T-cell (primary cell): Measurements from ENCODE around the gene MME. TPM values are rescaled to one million over a fixed set of nuclear protein-coding genes. Genes with fewer than 3 reads are reported as not detected.

Source experiments
- ATAC-seq, 4 experiments: fragments of 200-7000 bp in 3 of 4; fragments of 150-1000 bp in 1 of 4; cut with Tn5 transposase; replicated peaks in 1 of 4; 1 replicate in 3 of 4; 2 replicates in 1 of 4; pipeline ENCODE4 v1.10.0; 2021; ENCODE audit warnings: moderate library complexity in 3 of 4, mild to moderate bottlenecking in 2 of 4, moderate number of reproducible peaks in 1 of 4
- CTCF ChIA-PET, 2 donors: fragments of 300-600 bp; sonication (Branson Sonifier 250); formaldehyde crosslinking; loops; one replicate each; lab custom pipeline; 2022; ENCODE audit warnings: antibody characterized with exemption in 2 of 2; lab: Charles Lee
- POLR2A ChIA-PET, 2 donors: fragments of 300-600 bp; sonication (Branson Sonifier 250); formaldehyde crosslinking; loops; one replicate each; lab custom pipeline; 2022; ENCODE audit warnings: antibody characterized with exemption in 2 of 2; lab: Charles Lee
- DNase-seq, 35 experiments: peaks; one replicate each; pipeline versions ENCODE4 v3.0.0 to v3.0.0-alpha.2; 2013 to 2023
- H3K27ac ChIP-seq: one replicate; pipeline ENCODE4 v1.5.1; 2013; ENCODE audit warnings: low read length
- H3K27me3 ChIP-seq, 2 experiments: replicated peaks in 1 of 2; 1 replicate in 1 of 2; 2 replicates in 1 of 2; pipeline versions ENCODE4 v1.6.1 to v1.7.0; 2013; ENCODE audit warnings: low read length in 1 of 2, mixed read lengths in 1 of 2; ENCODE audit not compliant: control insufficient read depth in 2 of 2, insufficient read depth in 2 of 2; ENCODE audit errors: extremely low read depth in 1 of 2
- H3K36me3 ChIP-seq, 2 donors: 1 replicate in 1 of 2; 2 replicates in 1 of 2; pipeline versions ENCODE4 v1.6.1 to v1.7.0; 2013; ENCODE audit warnings: low read length in 1 of 2; ENCODE audit not compliant: control insufficient read depth in 2 of 2, insufficient read depth in 1 of 2; ENCODE audit errors: extremely low read depth in 1 of 2
- H3K4me1 ChIP-seq, 2 experiments: 1 replicate in 1 of 2; 2 replicates in 1 of 2; pipeline versions ENCODE4 v1.6.1 to v1.7.0; 2013; ENCODE audit warnings: low read length in 2 of 2, mixed read lengths in 1 of 2; ENCODE audit not compliant: insufficient read depth in 2 of 2, control insufficient read depth in 1 of 2; ENCODE audit errors: extremely low read depth in 1 of 2
- H3K4me3 ChIP-seq, 2 donors: 1 replicate in 1 of 2; 2 replicates in 1 of 2; pipeline versions ENCODE4 v1.5.1 to v1.7.0; 2013; ENCODE audit warnings: mild to moderate bottlenecking in 2 of 2, low read length in 1 of 2, moderate library complexity in 1 of 2; ENCODE audit not compliant: control insufficient read depth in 1 of 2; ENCODE audit errors: extremely low read depth in 1 of 2
- H3K9me3 ChIP-seq: 2 replicates; pipeline ENCODE4 v1.7.0; 2013
- H3K27ac Mint-ChIP-seq, 2 donors: one replicate each; pipeline ENCODE4 v1.8.0; 2020 to 2021; ENCODE audit warnings: mild to moderate bottlenecking in 2 of 2, mixed read lengths in 2 of 2
- H3K27me3 Mint-ChIP-seq, 2 donors: one replicate each; pipeline ENCODE4 v1.8.0; 2021 to 2022; ENCODE audit warnings: mixed read lengths in 2 of 2
- H3K36me3 Mint-ChIP-seq: one replicate; pipeline ENCODE4 v1.8.0; 2021; ENCODE audit warnings: mixed read lengths
- H3K4me1 Mint-ChIP-seq, 3 donors: one replicate each; pipeline ENCODE4 v1.8.0; 2020 to 2022; ENCODE audit warnings: mixed read lengths in 3 of 3, mild to moderate bottlenecking in 1 of 3
- H3K4me3 Mint-ChIP-seq, 3 donors: one replicate each; pipeline ENCODE4 v1.8.0; 2020 to 2022; ENCODE audit warnings: mild to moderate bottlenecking in 3 of 3, mixed read lengths in 3 of 3, moderate library complexity in 3 of 3
- H3K9me3 Mint-ChIP-seq, 3 donors: one replicate each; pipeline ENCODE4 v1.8.0; 2020 to 2022; ENCODE audit warnings: mixed read lengths in 3 of 3
- WGBS: methylation state at CpG from one replicate; pipeline ENCODE4 v1.1.5; 2013; ENCODE audit warnings: missing lambda C conversion rate; ENCODE audit not compliant: insufficient coverage; 5-methylcytosine and 5-hydroxymethylcytosine counted together
- total RNA-seq, 35 experiments: library from RNA in 6 of 35; stranded (reverse) in 6 of 35; fragments of 120-200 nt in 1 of 35; gene quantifications; one replicate each; pipeline versions ENCODE4 v1.2.1 to v1.2.4 and lab custom pipeline; 2013 to 2026

Gene MME
- total RNA-seq, 5 donors from 2014 or later (not counting 1 experiment from before 2014, with no cell fraction given): 0.35 to 2.2 (median 0.93) TPM

GRCh38 chr3:155078711-155079467, 1.2 kb upstream of the MME start:
- no peaks in the 10 kb centered on the region for H3K36me3 ChIP-seq
- Mint-ChIP-seq H3K27me3 (peaks cover 34 to 43% of the 10 kb centered on the region in 2 donors), H3K36me3 (no peaks in the 10 kb centered on the region), H3K4me3 (peak overlapping the region; percentile 34 to 59 (median 57)), H3K9me3 (peaks cover 0 to 13% (median 7%) of the 10 kb centered on the region in 3 donors), H3K4me1 (peaks cover 14 to 24% (median 15%) of the 10 kb centered on the region in 3 donors), H3K27ac (no peak overlapping the region)
- POLR2A ChIA-PET: no interaction called here
- no peaks in the 10 kb centered on the region for H3K9me3 ChIP-seq
- H3K27me3 ChIP-seq: peaks cover 0 to 17% of the 10 kb centered on the region in 2 experiments
- ATAC-seq (no peak), DNase-seq (no peak)
- no peak overlapping the region for H3K27ac ChIP-seq
- WGBS: 9% methylated on average over 11 of the region's 18 CpGs
- CTCF ChIA-PET: no interaction called here
- H3K4me3 ChIP-seq: peak overlapping the region in 1 of 2 donors; percentile 35
- peaks cover 3 to 5% of the 10 kb centered on the region in 2 experiments for H3K4me1 ChIP-seq

GRCh38 chr3:155079468-155079745, 712 bp upstream of the MME start:
- CTCF ChIA-PET: no interaction called here
- H3K27ac ChIP-seq: no peak overlapping the region
- Mint-ChIP-seq H3K27ac (no peak overlapping the region), H3K27me3 (peaks cover 34 to 43% of the 10 kb centered on the region in 2 donors), H3K36me3 (no peaks in the 10 kb centered on the region), H3K9me3 (peaks cover 0 to 13% (median 7%) of the 10 kb centered on the region in 3 donors), H3K4me3 (peak overlapping the region in 2 of 3 donors; percentile 34 to 57), H3K4me1 (peaks cover 14 to 24% (median 15%) of the 10 kb centered on the region in 3 donors)
- peaks cover 0 to 17% of the 10 kb centered on the region in 2 experiments for H3K27me3 ChIP-seq
- DNase-seq: no peak
- ATAC-seq: no peak
- peak overlapping the region in 1 of 2 donors; percentile 69 for H3K4me3 ChIP-seq
- WGBS: 9% methylated on average over 10 of the region's 21 CpGs
- H3K4me1 ChIP-seq: peaks cover 3 to 5% of the 10 kb centered on the region in 2 experiments
- POLR2A ChIA-PET: no interaction called here
- no peaks in the 10 kb centered on the region for H3K36me3 ChIP-seq
- no peaks in the 10 kb centered on the region for H3K9me3 ChIP-seq

- Histone ChIP-seq H3K27me3 (peaks cover 0 to 17% of the 10 kb centered on the region in 2 experiments), H3K4me3 (no peak overlapping the region), H3K4me1 (peaks cover 3 to 5% of the 10 kb centered on the region in 2 experiments), H3K9me3 (no peaks in the 10 kb centered on the region), H3K27ac (no peak overlapping the region), H3K36me3 (no peaks in the 10 kb centered on the region)
- WGBS: 62% methylated on average over 4 of the region's 8 CpGs
- POLR2A ChIA-PET: no interaction called here
- H3K4me1 Mint-ChIP-seq: peaks cover 14 to 24% (median 15%) of the 10 kb centered on the region in 3 donors
- DNase-seq: no peak
- no peak overlapping the region for H3K27ac Mint-ChIP-seq
- peaks cover 34 to 43% of the 10 kb centered on the region in 2 donors for H3K27me3 Mint-ChIP-seq
- peak overlapping the region in 2 of 3 donors; percentile 43 to 56 for H3K4me3 Mint-ChIP-seq
- CTCF ChIA-PET: no interaction called here
- no peaks in the 10 kb centered on the region for H3K36me3 Mint-ChIP-seq
- no peak for ATAC-seq
- peaks cover 0 to 8% (median 4%) of the 10 kb centered on the region in 3 donors for H3K9me3 Mint-ChIP-seq
These were observed 573 bp downstream of the MME start for GRCh38 chr3:155080692-155081091.

DNA sequence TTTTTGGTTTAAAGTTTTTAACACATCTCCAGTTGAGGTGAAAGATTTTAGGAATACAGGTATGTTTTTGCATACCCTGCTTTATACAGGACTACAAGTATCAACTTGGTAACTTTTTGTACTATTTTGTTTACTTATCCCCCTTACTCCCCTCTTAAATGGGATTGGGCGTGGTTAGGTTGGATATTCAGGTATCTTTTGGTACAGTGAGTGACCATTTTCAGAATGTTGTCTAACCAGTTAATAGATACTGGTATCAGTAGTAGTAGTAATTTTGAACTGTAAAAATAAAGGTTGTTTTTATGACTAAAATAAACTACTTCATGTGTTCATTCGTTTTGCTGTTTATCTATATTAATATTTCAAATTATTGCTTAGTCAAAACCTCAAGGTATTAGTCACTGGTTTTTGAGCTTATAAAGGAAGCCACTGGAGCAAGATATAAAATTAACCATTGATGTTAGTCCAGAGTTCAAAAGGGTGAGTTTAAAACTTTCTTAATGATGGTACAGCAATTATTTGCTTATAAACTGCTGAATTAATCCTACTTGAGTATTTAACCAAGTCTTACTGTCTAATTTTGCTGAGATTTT, 3.3 kb downstream of the MME start:
- H3K27ac Mint-ChIP-seq: no peak overlapping the region
- H3K9me3 ChIP-seq: no peaks in the 10 kb centered on the region
- peaks cover 0 to 4% (median 0%) of the 10 kb centered on the region in 3 donors for H3K9me3 Mint-ChIP-seq
- no peak for DNase-seq
- WGBS: no CpG with 5 or more reads among the region's 2 CpGs
- ChIA-PET CTCF (no interaction called here), POLR2A (no interaction called here)
- no peak overlapping the region for H3K4me3 Mint-ChIP-seq
- no peak overlapping the region for H3K4me3 ChIP-seq
- peaks cover 0 to 14% of the 10 kb centered on the region in 2 experiments for H3K27me3 ChIP-seq
- H3K27ac ChIP-seq: no peak overlapping the region
- H3K36me3 ChIP-seq: no peaks in the 10 kb centered on the region
- H3K4me1 ChIP-seq: peaks cover 3 to 5% of the 10 kb centered on the region in 2 experiments
- no peaks in the 10 kb centered on the region for H3K36me3 Mint-ChIP-seq
- H3K27me3 Mint-ChIP-seq: peaks cover 30 to 39% of the 10 kb centered on the region in 2 donors
- peaks cover 14 to 24% (median 15%) of the 10 kb centered on the region in 3 donors for H3K4me1 Mint-ChIP-seq
- ATAC-seq: no peak

GRCh38 chr3:155084567-155084966, 4.4 kb downstream of the MME start:
- ChIA-PET POLR2A (no interaction called here), CTCF (no interaction called here)
- no peaks in the 10 kb centered on the region for H3K9me3 ChIP-seq
- no CpG with 5 or more reads among the region's 2 CpGs for WGBS
- H3K36me3 ChIP-seq: no peaks in the 10 kb centered on the region
- Mint-ChIP-seq H3K27me3 (peaks cover 22 to 29% of the 10 kb centered on the region in 2 donors), H3K4me3 (no peak overlapping the region), H3K27ac (no peak overlapping the region), H3K36me3 (no peaks in the 10 kb centered on the region), H3K9me3 (peaks cover 0 to 4% (median 0%) of the 10 kb centered on the region in 3 donors), H3K4me1 (peaks cover 8 to 17% (median 10%) of the 10 kb centered on the region in 3 donors)
- no peak overlapping the region for H3K27ac ChIP-seq
- no peak for DNase-seq
- ATAC-seq: no peak
- peaks cover 0 to 6% of the 10 kb centered on the region in 2 experiments for H3K27me3 ChIP-seq
- no peak overlapping the region for H3K4me3 ChIP-seq
- H3K4me1 ChIP-seq: peaks cover 3 to 5% of the 10 kb centered on the region in 2 experiments

DNA sequence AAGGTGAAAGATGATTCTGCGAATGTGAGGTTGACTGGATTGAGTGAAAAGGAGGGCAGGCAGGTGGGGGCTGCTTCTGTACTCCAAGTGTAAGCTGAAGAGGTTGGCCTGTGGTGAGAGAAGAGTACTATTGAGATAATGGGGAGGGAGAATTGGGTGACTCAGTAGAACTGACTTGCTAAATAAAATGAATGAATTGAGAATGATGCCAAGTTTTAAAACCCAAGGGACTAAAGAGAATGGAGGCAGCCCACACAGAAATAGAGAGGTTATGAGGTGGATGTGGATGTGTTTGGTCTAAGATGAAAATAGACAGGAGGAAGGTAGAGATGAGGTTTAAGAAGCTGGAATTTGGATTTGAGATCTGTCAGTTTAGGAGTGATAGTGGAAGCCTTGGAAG, 5.9 kb downstream of the MME start:
- H3K36me3 Mint-ChIP-seq: no peaks in the 10 kb centered on the region
- Histone ChIP-seq H3K9me3 (no peaks in the 10 kb centered on the region), H3K27me3 (no peaks in the 10 kb centered on the region), H3K4me3 (no peak overlapping the region), H3K36me3 (no peaks in the 10 kb centered on the region), H3K27ac (no peak overlapping the region), H3K4me1 (no peaks in the 10 kb centered on the region)
- 50% methylated on average over 1 of the region's 1 CpG for WGBS
- no peak for ATAC-seq
- ChIA-PET CTCF (no interaction called here), POLR2A (no interaction called here)
- H3K4me3 Mint-ChIP-seq: no peak overlapping the region
- H3K9me3 Mint-ChIP-seq: peaks cover 0 to 4% (median 0%) of the 10 kb centered on the region in 3 donors
- peaks cover 12 to 19% of the 10 kb centered on the region in 2 donors for H3K27me3 Mint-ChIP-seq
- no peak for DNase-seq
- no peak overlapping the region for H3K27ac Mint-ChIP-seq
- peaks cover under 1 to 6% (median under 1%) of the 10 kb centered on the region in 3 donors for H3K4me1 Mint-ChIP-seq
